ENCODE measurements around the gene ANKLE1. TPM values are rescaled to one million over a fixed set of nuclear protein-coding genes. Genes with fewer than 3 reads are reported as not detected.

Gene ANKLE1
- total RNA-seq, 1 experiment from 2014 or later, result 9.1 TPM

DNA sequence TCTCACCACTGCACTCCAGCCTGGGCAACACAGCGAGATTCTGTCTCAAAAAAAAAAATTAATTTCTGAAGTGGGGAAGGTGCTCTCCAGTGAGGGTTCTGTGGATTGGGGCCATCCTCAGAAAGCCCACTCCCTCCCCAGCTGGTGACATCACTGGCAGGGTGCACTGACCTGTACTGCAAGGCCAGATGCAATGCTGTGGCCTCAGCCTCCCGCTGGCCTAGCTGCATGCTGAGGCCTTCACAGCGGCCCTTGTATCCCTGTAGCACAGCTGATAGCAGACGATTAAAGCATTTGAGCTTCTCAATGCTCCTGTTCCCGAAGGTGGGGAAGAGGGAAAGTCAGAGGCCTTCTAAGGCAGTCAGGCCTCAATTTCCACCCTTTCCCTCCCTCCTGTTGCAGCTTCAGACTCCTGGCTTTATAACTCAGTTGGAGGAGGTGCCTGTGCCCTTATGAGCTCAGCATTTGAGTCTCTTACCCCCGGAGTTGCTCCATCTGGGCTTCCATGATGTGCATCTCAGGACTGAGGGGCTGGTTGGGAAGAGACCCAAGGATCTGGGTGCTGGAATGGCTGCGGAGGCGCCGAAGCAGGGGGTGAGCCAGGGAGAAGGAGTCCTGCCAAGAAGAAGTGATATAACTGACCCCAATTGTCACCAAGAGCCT, 22.5 kb upstream of the ANKLE1 start:
- Mint-ChIP-seq H3K4me1 (peaks cover 11% of the 10 kb centered on the region), H3K4me3 (no peak overlapping the region), H3K36me3 (peaks cover 42% of the 10 kb centered on the region), H3K27ac (no peak overlapping the region), H3K27me3 (ENCODE audit: low read depth) (peaks cover 7% of the 10 kb centered on the region), H3K9me3 (peaks cover 12% of the 10 kb centered on the region)
- POLR2A ChIA-PET, result interaction anchor here (1.0 kb wide), 1 partner anchor 11 kb away, joined by 5 read pairs; no protein-coding TSS in a partner anchor
- CTCF ChIA-PET, result interaction anchor here (0.6 to 4.2 kb wide), 6 partner anchors 11 to 167 kb away, joined by 3 to 38 read pairs (median 5); partner anchors contain the start of genes ANKLE1 and USE1
- no peak for DNase-seq (ENCODE audit: low spot score)
- ATAC-seq, result no peak
- TF ChIP-seq PRRX2 (CRISPR knock-in tag; IDR thresholded peaks at IDR 0.05) (no peak), NFATC4 (CRISPR knock-in tag; IDR thresholded peaks at IDR 0.05) (no peak), ZNF416 (CRISPR knock-in tag; IDR thresholded peaks at IDR 0.05) (no peak), NR2C2 (CRISPR knock-in tag; IDR thresholded peaks at IDR 0.05) (no peak), EMX1 (CRISPR knock-in tag; IDR thresholded peaks at IDR 0.05) (no peak), CREB1 (CRISPR knock-in tag; IDR thresholded peaks at IDR 0.05) (no peak), ATF2 (CRISPR knock-in tag; IDR thresholded peaks at IDR 0.05; ENCODE audit: borderline replicate concordance, low read depth) (no peak), ZBTB21 (CRISPR knock-in tag; IDR thresholded peaks at IDR 0.05; ENCODE audit: borderline replicate concordance) (no peak)
- TF ChIP-seq, protein P1, sequence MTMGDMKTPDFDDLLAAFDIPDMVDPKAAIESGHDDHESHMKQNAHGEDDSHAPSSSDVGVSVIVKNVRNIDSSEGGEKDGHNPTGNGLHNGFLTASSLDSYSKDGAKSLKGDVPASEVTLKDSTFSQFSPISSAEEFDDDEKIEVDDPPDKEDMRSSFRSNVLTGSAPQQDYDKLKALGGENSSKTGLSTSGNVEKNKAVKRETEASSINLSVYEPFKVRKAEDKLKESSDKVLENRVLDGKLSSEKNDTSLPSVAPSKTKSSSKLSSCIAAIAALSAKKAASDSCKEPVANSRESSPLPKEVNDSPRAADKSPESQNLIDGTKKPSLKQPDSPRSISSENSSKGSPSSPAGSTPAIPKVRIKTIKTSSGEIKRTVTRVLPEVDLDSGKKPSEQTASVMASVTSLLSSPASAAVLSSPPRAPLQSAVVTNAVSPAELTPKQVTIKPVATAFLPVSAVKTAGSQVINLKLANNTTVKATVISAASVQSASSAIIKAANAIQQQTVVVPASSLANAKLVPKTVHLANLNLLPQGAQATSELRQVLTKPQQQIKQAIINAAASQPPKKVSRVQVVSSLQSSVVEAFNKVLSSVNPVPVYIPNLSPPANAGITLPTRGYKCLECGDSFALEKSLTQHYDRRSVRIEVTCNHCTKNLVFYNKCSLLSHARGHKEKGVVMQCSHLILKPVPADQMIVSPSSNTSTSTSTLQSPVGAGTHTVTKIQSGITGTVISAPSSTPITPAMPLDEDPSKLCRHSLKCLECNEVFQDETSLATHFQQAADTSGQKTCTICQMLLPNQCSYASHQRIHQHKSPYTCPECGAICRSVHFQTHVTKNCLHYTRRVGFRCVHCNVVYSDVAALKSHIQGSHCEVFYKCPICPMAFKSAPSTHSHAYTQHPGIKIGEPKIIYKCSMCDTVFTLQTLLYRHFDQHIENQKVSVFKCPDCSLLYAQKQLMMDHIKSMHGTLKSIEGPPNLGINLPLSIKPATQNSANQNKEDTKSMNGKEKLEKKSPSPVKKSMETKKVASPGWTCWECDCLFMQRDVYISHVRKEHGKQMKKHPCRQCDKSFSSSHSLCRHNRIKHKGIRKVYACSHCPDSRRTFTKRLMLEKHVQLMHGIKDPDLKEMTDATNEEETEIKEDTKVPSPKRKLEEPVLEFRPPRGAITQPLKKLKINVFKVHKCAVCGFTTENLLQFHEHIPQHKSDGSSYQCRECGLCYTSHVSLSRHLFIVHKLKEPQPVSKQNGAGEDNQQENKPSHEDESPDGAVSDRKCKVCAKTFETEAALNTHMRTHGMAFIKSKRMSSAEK (CRISPR knock-in tag; IDR thresholded peaks at IDR 0.05; ENCODE audit: borderline replicate concordance), result no peak

- POLR2A ChIA-PET, result interaction anchor here (1.4 kb wide), 1 partner anchor 12 kb away, joined by 7 read pairs; no protein-coding TSS in a partner anchor
- CTCF ChIA-PET, result interaction anchor here (0.7 to 4.2 kb wide), 9 partner anchors 12 to 54 kb away, joined by 3 to 38 read pairs (median 4); partner anchors contain the start of genes ANKLE1, DDA1 and USE1
- Mint-ChIP-seq H3K9me3 (peaks cover 12% of the 10 kb centered on the region), H3K27me3 (ENCODE audit: low read depth) (peaks cover 7% of the 10 kb centered on the region), H3K27ac (no peak overlapping the region), H3K4me3 (no peak overlapping the region), H3K36me3 (peaks cover 39% of the 10 kb centered on the region), H3K4me1 (peaks cover 18% of the 10 kb centered on the region)
- ATAC-seq (no peak), DNase-seq (ENCODE audit: low spot score) (no peak)
- no peak for TF ChIP-seq TEAD4 (CRISPR knock-in tag; IDR thresholded peaks at IDR 0.05)
- TF ChIP-seq, protein P1 (CRISPR knock-in tag; IDR thresholded peaks at IDR 0.05; ENCODE audit: borderline replicate concordance), result no peak
- TF ChIP-seq GRHL2 (CRISPR knock-in tag; IDR thresholded peaks at IDR 0.05; ENCODE audit: insufficient replicate concordance, severe bottlenecking), result no peak
- TF ChIP-seq, protein P2, sequence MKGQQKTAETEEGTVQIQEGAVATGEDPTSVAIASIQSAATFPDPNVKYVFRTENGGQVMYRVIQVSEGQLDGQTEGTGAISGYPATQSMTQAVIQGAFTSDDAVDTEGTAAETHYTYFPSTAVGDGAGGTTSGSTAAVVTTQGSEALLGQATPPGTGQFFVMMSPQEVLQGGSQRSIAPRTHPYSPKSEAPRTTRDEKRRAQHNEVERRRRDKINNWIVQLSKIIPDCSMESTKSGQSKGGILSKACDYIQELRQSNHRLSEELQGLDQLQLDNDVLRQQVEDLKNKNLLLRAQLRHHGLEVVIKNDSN (CRISPR knock-in tag; IDR thresholded peaks at IDR 0.05), result no peak
- no peak for TF ChIP-seq NFYB (CRISPR knock-in tag; conservative IDR thresholded peaks at IDR 0.05; ENCODE audit: low read depth)
- TF ChIP-seq, protein P3, sequence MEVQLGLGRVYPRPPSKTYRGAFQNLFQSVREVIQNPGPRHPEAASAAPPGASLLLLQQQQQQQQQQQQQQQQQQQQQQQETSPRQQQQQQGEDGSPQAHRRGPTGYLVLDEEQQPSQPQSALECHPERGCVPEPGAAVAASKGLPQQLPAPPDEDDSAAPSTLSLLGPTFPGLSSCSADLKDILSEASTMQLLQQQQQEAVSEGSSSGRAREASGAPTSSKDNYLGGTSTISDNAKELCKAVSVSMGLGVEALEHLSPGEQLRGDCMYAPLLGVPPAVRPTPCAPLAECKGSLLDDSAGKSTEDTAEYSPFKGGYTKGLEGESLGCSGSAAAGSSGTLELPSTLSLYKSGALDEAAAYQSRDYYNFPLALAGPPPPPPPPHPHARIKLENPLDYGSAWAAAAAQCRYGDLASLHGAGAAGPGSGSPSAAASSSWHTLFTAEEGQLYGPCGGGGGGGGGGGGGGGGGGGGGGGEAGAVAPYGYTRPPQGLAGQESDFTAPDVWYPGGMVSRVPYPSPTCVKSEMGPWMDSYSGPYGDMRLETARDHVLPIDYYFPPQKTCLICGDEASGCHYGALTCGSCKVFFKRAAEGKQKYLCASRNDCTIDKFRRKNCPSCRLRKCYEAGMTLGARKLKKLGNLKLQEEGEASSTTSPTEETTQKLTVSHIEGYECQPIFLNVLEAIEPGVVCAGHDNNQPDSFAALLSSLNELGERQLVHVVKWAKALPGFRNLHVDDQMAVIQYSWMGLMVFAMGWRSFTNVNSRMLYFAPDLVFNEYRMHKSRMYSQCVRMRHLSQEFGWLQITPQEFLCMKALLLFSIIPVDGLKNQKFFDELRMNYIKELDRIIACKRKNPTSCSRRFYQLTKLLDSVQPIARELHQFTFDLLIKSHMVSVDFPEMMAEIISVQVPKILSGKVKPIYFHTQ (CRISPR knock-in tag; IDR thresholded peaks at IDR 0.05), result no peak
- TF ChIP-seq, protein P4, sequence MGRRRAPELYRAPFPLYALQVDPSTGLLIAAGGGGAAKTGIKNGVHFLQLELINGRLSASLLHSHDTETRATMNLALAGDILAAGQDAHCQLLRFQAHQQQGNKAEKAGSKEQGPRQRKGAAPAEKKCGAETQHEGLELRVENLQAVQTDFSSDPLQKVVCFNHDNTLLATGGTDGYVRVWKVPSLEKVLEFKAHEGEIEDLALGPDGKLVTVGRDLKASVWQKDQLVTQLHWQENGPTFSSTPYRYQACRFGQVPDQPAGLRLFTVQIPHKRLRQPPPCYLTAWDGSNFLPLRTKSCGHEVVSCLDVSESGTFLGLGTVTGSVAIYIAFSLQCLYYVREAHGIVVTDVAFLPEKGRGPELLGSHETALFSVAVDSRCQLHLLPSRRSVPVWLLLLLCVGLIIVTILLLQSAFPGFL (CRISPR knock-in tag; IDR thresholded peaks at IDR 0.05; ENCODE audit: borderline replicate concordance), result no peak
- TF ChIP-seq, protein P5, sequence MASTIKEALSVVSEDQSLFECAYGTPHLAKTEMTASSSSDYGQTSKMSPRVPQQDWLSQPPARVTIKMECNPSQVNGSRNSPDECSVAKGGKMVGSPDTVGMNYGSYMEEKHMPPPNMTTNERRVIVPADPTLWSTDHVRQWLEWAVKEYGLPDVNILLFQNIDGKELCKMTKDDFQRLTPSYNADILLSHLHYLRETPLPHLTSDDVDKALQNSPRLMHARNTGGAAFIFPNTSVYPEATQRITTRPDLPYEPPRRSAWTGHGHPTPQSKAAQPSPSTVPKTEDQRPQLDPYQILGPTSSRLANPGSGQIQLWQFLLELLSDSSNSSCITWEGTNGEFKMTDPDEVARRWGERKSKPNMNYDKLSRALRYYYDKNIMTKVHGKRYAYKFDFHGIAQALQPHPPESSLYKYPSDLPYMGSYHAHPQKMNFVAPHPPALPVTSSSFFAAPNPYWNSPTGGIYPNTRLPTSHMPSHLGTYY (CRISPR knock-in tag; IDR thresholded peaks at IDR 0.05), result no peak
Observed at GRCh38 chr19:17259934-17260333, 21.8 kb upstream of the ANKLE1 start.

Data from WTC11 (cell line).